ENCODE results near the gene MAP7.

The MAP7 gene

DNA sequence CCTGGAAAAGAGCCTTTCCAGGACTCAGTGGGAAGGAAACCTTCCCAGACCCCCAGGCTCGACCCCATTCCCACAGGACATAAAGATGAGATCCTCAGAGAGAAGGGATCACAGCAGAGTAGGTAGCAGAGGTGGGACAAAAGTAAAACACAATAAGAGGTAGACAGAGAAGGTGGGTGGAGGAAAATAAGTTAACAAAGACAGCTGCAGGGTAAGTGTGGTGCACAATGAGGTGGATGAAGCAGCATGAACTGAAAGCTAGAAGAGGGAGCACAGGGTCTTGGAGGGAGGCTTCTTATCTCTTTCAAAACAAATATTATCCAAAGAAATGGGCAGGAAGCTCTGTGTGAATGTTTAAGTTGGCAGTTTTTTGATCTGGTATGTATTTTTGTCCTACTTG lies 14.0 kb upstream of the MAP7 start:
- DNase-seq (ENCODE audit: low read depth in 2 of 2) = no peak

GRCh38 chr6:136563386-136564152 lies 13.3 kb upstream of the MAP7 start:
- DNase-seq (ENCODE audit: low read depth in 2 of 2) = no peak

GRCh38 chr6:136562211-136562610 lies 12.0 kb upstream of the MAP7 start:
- no peak for DNase-seq (ENCODE audit: low read depth in 2 of 2)

DNA sequence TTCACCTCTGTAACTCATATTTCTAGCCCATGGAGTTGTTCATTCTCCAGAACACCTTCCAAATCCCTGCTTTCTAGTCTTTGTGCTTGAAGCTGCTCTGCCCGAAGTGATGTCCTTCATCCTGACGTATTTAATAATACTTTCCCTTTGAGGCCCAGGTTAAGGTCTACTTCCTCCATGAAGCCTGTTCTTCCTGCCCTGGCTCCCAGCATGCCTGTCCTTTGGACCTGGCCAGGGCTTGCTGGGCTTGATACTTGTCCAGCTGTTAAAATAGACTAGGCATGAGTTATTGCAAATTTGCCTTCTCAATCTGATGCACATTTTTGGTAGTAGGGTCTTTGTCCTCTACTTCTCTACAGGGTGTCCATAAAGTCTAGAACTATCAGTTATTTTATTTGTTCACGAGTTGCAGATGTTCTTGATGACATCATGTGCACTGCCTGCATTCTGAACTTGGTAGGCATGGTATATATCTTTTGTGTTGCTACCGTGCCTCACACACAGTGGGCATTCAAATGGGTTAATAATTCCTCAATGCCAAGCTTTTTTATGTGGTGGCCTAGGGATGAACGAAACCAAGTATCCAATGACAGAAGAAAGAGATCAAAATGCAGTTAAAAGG lies 3.1 kb upstream of the MAP7 start:
- DNase-seq (ENCODE audit: low read depth in 2 of 2) = no peak

- no peak for DNase-seq (ENCODE audit: low read depth in 2 of 2)
Measured at GRCh38 chr6:136552054-136552453, 1.8 kb upstream of the MAP7 start.

DNA sequence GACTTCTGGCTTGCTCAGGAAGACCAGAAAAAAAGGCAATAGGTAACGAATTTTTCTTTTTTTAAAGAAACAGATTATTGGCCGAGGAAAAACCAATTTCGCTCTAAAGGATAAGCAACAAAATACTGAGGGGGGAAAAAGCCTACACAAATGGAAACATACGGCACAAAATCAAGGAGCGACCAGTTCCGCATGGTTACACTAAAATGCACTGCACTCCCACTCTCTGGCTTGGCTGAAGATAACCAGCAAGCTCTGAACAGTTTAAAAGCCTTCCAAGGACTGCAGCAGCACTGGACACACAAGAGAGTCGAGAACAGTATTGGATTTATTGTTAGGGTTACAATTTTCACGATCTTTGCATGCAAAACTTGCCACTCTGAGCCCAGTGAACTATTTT lies 881 bp upstream of the MAP7 start:
- DNase-seq (ENCODE audit: low read depth in 2 of 2) = no peak

- no peak for DNase-seq (ENCODE audit: low read depth in 2 of 2)
Measured at GRCh38 chr6:136550045-136550329, 235 bp downstream of the MAP7 start.

- no peak for DNase-seq (ENCODE audit: low read depth in 2 of 2)
Measured at GRCh38 chr6:136549300-136550044, 750 bp downstream of the MAP7 start.

DNA sequence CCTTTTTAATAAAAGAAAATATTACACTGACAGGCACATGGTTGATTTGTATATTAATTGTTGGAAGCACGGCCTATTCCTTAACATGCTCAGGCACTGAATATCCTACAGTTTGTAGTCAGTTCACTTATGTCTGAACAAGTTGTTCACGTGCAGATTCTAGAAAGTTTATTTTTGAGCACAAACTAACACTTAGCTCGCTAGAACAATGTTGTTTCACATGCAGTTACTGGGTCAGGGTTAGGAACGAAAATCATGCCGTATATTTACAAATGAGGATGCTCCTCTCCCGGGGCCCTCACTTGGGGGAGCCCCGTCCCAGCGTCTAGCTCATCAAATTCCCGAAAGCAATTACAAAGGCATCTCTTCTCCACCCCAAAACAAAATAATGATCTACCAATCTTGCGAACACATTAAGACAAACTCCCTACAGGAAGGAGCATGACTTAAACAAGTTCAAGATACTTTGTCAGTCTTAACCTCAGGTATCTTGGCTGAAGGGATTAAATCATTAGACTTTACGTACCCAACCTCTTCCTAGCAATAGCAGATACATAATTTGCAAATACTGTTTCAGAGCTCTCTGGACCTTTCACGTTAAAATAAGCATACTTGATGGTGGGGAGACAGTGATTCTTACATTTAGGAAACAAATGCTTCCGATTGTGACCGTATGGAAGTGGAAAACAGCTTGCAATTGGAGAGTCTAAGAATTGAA lies 1.5 kb downstream of the MAP7 start:
- DNase-seq (ENCODE audit: low read depth in 2 of 2) = no peak

- no peak for DNase-seq (ENCODE audit: low read depth in 2 of 2)
Measured at GRCh38 chr6:136547871-136548270, 2.4 kb downstream of the MAP7 start.

GRCh38 chr6:136547336-136547735 lies 2.9 kb downstream of the MAP7 start:
- no peak for DNase-seq (ENCODE audit: low read depth in 2 of 2)

GRCh38 chr6:136546331-136546730 lies 3.9 kb downstream of the MAP7 start:
- no peak for DNase-seq (ENCODE audit: low read depth in 2 of 2)

- DNase-seq (ENCODE audit: low read depth in 2 of 2) = no peak
Measured at GRCh38 chr6:136544326-136544725, 5.9 kb downstream of the MAP7 start.

DNA sequence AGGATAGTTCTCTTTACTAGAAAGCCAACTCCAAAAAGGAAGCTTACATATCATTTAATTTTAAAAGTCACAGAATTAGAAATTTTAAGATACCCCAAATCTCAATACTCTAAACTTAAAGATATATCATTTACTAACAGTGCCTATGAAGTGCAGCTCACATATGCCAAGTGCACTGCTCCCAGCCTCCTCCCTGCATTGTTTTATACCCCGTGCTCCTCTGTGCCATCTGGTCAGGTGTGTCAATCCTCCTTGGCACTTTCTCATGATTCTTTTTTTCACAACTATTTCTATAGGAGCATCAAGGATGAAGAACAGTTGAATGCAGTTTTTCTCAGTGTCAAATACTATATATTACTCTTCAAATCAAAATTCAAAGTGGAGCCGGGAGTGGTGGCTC lies 8.8 kb downstream of the MAP7 start:
- no peak for DNase-seq (ENCODE audit: low read depth in 2 of 2)

- DNase-seq (ENCODE audit: low read depth in 2 of 2) = no peak
Measured at GRCh38 chr6:136539967-136540652, 10.1 kb downstream of the MAP7 start.

DNA sequence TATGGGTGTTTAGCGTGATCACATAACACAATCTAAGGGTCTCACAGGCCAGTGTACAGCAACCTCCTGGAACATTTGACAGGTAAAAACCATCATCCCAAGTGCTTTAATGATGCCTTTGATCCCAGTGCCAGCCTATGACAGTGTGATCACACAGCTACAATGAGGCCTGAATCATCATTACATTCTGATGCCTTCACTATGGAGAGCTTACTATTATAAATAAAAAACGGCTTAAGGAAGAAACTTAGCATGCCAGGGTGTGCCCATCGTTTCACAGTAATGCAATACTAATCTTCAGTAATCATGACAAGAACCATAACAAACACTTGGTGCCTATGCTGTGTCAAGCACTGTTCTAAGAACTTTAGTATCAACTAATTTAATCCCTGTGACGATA lies 11.4 kb downstream of the MAP7 start:
- DNase-seq (ENCODE audit: low read depth in 2 of 2) = no peak

DNA sequence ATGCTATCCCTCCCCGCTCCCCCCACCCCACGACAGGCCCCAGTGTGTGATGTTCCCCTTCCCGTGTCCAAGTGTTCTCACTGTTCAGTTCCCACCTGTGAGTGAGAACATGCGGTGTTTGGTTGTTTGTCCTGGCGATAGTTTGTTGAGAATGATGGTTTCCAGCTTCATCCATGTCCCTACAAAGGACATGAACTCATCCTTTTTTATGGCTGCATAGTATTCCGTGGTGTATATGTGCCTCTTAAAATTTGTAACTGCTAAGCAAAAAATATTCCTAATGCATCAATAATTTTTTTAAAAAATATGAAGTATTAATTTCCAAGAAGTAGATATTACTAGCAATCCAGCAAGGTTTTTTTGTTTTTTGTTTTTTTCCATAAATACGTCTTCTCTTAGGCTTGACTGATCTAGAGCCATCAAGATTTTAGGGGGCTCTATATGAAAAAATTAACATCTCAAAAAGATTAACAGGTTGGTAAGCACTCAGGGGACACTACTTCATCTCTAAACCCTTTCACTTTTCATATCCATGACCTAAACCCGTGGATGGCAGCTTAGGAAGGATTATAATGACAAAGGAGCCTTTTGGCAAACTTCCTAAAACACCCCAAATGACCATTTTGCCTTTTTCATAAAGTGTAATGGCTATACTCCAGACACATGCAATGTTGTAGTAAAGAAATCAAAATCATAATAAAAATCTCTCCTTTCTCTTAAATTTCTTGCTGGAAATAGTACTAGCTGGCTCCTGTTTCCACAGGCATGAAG lies 14.2 kb downstream of the MAP7 start:
- DNase-seq (ENCODE audit: low read depth in 2 of 2) = no peak

DNA sequence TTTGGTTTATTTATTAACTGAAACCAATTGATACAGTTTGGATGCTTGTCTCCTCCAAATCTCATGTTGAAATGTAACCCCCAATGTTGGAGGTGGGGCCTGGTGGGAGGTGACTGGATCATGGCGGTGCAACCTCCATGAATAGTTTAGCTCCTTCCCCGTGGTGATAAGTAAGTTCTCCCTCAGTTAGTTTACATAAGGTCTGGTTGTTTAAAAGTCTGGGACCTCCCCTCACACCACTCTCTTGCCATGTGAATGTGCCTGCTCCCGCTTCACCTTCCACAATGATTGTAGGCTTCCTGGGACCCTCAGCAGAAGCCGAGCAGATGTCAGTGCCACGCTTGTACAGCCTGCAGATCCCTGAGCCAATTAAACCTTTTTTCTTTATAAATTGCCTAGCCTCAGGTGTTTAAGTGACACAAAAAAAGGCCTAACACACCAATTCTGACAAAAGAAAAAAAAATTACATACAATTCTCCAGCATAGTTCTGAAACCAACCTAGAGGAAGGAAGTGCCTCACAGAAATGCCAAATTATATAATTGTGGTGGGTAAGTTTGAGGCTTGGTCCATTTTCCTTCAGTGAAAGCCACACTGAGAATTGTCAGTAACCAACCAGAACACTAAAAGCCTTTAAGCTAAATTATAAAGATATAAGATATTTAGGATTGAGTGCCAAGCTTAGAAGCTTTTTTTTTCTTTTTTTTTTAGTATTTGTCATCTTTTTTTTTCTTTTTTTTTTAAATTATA lies 15.0 kb downstream of the MAP7 start:
- no peak for DNase-seq (ENCODE audit: low read depth in 2 of 2)

- no peak for DNase-seq (ENCODE audit: low read depth in 2 of 2)
Measured at GRCh38 chr6:136534268-136534667, 16.0 kb downstream of the MAP7 start.

DNA sequence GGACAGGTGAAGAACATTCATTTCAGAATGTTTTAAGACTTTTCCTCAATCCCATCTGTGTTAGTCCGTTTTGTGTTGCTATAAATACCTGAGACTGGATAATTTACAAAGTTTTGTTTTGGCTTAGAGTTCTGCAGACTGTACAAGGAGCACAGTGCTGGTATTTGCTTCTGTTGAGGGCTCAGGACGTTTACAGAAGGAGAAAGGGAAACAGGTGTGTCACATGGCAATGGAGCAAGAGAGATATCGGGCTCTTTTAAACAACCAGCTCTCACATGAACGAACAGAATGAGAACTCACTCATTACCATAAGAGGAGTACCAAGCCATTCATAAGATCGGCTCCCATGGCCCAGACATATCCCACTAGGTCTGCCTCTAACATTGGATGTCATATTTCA lies 16.7 kb downstream of the MAP7 start:
- no peak for DNase-seq (ENCODE audit: low read depth in 2 of 2)

All from stimulated activated CD4-positive, alpha-beta T cell treated with anti-CD3 and anti-CD28 coated beads, Interleukin-1b, Interleukin-23, amount 100 ng/mL, for 1 hour (primary cell).